ENCODE data around the gene C1orf116.

Gene C1orf116

GRCh38 chr1:207076181-207076955, 43.8 kb upstream of the C1orf116 start:
- no peak overlapping the region for H3K27ac ChIP-seq
- no peak for TF ChIP-seq ZFX (IDR thresholded peaks at IDR 0.05)
- no peak for TF ChIP-seq CTCF (conservative IDR thresholded peaks at IDR 0.05)

GRCh38 chr1:207073906-207074820, 41.6 kb upstream of the C1orf116 start:
- TF ChIP-seq ZFX (IDR thresholded peaks at IDR 0.05), result no peak
- no peak overlapping the region for H3K27ac ChIP-seq

GRCh38 chr1:207072233-207072632, 39.7 kb upstream of the C1orf116 start:
- H3K27ac ChIP-seq, result no peak overlapping the region
- TF ChIP-seq CTCF (conservative IDR thresholded peaks at IDR 0.05) (no peak), ZFX (IDR thresholded peaks at IDR 0.05) (no peak)

- no peak overlapping the region for H3K27ac ChIP-seq
- TF ChIP-seq ZFX (IDR thresholded peaks at IDR 0.05) (no peak), CTCF (conservative IDR thresholded peaks at IDR 0.05) (no peak)
Observed at GRCh38 chr1:207071426-207071825, 38.9 kb upstream of the C1orf116 start.

GRCh38 chr1:207070811-207071210, 38.3 kb upstream of the C1orf116 start:
- TF ChIP-seq CTCF (conservative IDR thresholded peaks at IDR 0.05), result no peak
- H3K27ac ChIP-seq, result no peak overlapping the region

GRCh38 chr1:207069858-207070506, 37.4 kb upstream of the C1orf116 start:
- H3K27ac ChIP-seq, result no peak overlapping the region
- TF ChIP-seq CTCF (conservative IDR thresholded peaks at IDR 0.05) (no peak), ZFX (IDR thresholded peaks at IDR 0.05) (no peak)

- TF ChIP-seq CTCF (conservative IDR thresholded peaks at IDR 0.05), result no peak
- H3K27ac ChIP-seq, result no peak overlapping the region
Observed at GRCh38 chr1:207069061-207069460, 36.5 kb upstream of the C1orf116 start.

Measured in C4-2B (cell line).